Epithelial cell of proximal tubule (primary cell): ENCODE measurements around the gene RHOBTB3. TPM values are rescaled to one million over a fixed set of nuclear protein-coding genes. Genes with fewer than 3 reads are reported as not detected.

Source experiments
- DNase-seq: peaks from one replicate; pipeline ENCODE4 v3.0.0-alpha.2; 2011; ENCODE audit warnings: low read depth
- H3K4me3 ChIP-seq: 2 replicates; pipeline ENCODE4 v1.5.1; 2011; ENCODE audit warnings: low read depth, mild to moderate bottlenecking, low read length
- total RNA-seq: library from RNA; depleted of rRNA; stranded (reverse); fragments of >200 nt; gene quantifications from 2 replicates; pipeline ENCODE4 v1.2.3, GENCODE V29; 2015
- TF ChIP-seq, protein P1 (sequence below): conservative IDR thresholded peaks from 2 replicates; pipeline ENCODE4 v1.5.1; 2012; ENCODE audit warnings: low read depth, mild to moderate bottlenecking, low read length

RHOBTB3 gene
- total RNA-seq, 1 donor from 2014 or later, result 39.9 TPM

DNA sequence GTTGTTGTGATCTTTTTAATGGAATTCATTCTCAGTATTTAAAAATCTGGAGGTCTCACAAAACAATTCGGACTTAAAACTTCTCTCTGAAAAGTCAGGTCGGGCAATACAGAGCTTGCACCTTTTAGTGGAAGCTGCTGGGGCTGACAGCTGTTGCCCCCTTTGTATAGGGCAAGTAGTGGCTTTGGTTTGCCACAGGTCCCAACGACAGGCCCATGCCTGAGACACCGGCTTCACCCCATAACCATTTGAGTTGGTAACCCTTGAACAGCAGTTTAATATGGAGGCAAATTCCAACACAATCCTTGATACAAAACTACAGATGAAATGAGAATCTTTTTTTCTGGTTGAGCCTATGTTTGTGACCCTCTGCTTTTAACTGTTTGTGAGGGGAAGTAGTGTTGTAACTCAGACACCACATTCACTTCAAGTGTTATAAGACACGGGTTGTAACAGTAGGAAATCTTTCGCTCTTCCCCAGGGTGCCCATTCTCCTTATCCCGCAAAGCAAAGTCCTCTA, 92.1 kb downstream of the RHOBTB3 start:
- TF ChIP-seq, protein P1, sequence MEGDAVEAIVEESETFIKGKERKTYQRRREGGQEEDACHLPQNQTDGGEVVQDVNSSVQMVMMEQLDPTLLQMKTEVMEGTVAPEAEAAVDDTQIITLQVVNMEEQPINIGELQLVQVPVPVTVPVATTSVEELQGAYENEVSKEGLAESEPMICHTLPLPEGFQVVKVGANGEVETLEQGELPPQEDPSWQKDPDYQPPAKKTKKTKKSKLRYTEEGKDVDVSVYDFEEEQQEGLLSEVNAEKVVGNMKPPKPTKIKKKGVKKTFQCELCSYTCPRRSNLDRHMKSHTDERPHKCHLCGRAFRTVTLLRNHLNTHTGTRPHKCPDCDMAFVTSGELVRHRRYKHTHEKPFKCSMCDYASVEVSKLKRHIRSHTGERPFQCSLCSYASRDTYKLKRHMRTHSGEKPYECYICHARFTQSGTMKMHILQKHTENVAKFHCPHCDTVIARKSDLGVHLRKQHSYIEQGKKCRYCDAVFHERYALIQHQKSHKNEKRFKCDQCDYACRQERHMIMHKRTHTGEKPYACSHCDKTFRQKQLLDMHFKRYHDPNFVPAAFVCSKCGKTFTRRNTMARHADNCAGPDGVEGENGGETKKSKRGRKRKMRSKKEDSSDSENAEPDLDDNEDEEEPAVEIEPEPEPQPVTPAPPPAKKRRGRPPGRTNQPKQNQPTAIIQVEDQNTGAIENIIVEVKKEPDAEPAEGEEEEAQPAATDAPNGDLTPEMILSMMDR, result no peak
- no peak for DNase-seq
- peak overlapping the region; percentile 100 for H3K4me3 ChIP-seq

DNA sequence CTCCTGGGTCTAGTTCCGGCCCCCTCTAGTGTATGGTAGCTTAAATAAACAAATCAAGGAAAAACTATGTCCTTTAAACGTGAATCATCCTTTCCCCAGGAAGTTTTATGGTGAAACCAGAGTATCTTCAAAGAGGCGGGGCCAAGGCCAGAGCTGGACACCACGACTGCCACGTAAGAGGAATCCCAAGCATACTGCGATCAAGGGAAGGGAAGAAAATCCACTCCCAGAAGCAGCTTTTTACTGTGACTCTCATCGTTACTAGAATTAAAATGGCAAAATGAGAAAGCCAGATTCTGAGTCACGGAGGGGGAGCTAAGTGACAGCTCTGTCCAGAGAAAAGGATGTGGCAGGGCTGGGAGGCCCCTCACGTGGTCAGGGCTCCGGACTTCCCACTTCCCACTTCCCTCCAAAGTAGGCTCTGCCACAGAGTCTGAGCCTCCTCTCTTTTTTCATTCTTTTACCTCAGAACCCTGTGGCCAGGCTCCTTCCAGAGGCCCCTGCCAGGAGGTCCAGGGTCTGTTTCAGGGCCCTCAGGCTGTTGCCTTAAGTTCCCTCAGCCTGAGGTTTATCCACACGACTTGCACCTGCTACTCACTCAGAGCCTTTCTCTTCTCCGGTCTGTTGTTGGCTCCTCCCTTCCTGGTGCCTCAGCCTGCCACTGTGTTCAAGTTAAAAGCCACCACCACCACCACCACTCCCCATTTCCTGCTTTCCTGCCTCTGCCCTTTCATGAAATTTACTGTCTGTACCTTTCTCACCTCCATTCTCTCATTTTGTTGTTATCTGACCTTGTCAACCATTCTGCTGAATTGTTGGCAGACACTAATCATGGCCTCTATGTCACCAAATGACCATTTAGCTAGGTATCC, 92.8 kb downstream of the RHOBTB3 start:
- H3K4me3 ChIP-seq, result peak overlapping the region; percentile 20
- TF ChIP-seq, protein P1, result no peak
- peak; percentile 69 for DNase-seq

DNA sequence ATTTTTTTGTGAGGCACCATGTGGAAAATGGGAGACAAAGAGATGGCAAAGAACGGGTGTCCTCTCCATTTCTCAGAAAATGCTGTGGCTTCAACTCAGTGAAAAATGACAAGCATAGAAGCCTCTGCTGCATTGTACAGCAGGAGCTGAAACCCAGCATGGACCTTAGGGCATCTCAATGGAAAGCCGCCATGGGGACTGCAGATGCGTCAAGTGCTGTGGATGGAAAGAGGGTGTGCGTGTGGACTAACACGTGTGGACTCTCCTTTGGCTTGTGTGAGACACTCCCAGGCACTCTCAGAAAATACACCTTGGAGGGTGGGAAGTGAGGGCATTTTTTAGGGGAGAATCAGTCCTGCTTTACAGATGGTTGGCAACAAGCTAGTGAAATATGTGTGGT, 93.6 kb downstream of the RHOBTB3 start:
- DNase-seq, result no peak
- TF ChIP-seq, protein P1, result no peak
- H3K4me3 ChIP-seq, result no peak overlapping the region

GRCh38 chr5:95825495-95825894, 94.4 kb downstream of the RHOBTB3 start:
- no peak for DNase-seq
- TF ChIP-seq, protein P1, result no peak
- H3K4me3 ChIP-seq, result no peak overlapping the region

GRCh38 chr5:95826949-95827891, 96.1 kb downstream of the RHOBTB3 start:
- no peak for DNase-seq
- TF ChIP-seq, protein P1, result no peak
- H3K4me3 ChIP-seq, result no peak overlapping the region

DNA sequence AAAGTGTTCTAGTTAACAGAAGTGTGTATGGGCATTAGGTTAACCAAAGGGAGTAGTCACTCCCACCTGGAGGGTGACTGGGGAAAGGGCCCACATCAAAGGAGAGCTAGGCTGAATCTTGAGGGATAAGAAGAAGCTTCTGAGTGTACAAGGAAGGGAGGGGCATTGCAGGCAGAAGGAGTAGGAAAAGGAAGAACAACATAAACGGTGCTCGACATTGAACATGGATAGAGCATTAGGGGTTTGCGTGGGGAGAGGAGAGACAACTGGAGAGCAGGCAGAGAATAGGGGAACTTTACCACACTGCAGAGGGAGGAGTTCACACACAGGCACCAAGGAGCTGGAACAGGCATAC, 96.7 kb downstream of the RHOBTB3 start:
- H3K4me3 ChIP-seq, result no peak overlapping the region
- TF ChIP-seq, protein P1, result no peak
- no peak for DNase-seq
